GM19452 (cell line): Measurements from ENCODE around the gene DOK5.
A peak's percentile ranks its signal among the peaks of the same experiment; 100 is the strongest.

ENCODE experiments used
- ATAC-seq: cut with Tn5 transposase; IDR thresholded peaks from one replicate; pipeline ENCODE4 v1.9.1; 2021; ENCODE audit not compliant: unreplicated experiment

DOK5 gene

GRCh38 chr20:54640800-54641199, 165.4 kb downstream of the DOK5 start:
- no peak for ATAC-seq

GRCh38 chr20:54642864-54643667, 167.7 kb downstream of the DOK5 start:
- no peak for ATAC-seq

GRCh38 chr20:54643761-54644160, 168.4 kb downstream of the DOK5 start:
- ATAC-seq = no peak

GRCh38 chr20:54645445-54646155, 170.2 kb downstream of the DOK5 start:
- ATAC-seq = no peak

- ATAC-seq = no peak
These were observed 170.7 kb downstream of the DOK5 start for GRCh38 chr20:54646156-54646517.

GRCh38 chr20:54648421-54649142, 173.2 kb downstream of the DOK5 start:
- no peak for ATAC-seq

- ATAC-seq = no peak
These were observed 174.1 kb downstream of the DOK5 start for GRCh38 chr20:54649511-54649962.

- no peak for ATAC-seq
These were observed 174.8 kb downstream of the DOK5 start for GRCh38 chr20:54650052-54650719.

GRCh38 chr20:54651252-54651651, 175.9 kb downstream of the DOK5 start:
- no peak for ATAC-seq

- ATAC-seq = no peak
These were observed 179.1 kb downstream of the DOK5 start for GRCh38 chr20:54654450-54654849.

- ATAC-seq = no peak
These were observed 182.0 kb downstream of the DOK5 start for GRCh38 chr20:54657268-54657826.

GRCh38 chr20:54658525-54658924, 183.1 kb downstream of the DOK5 start:
- ATAC-seq = no peak

- no peak for ATAC-seq
These were observed 185.9 kb downstream of the DOK5 start for GRCh38 chr20:54661265-54661664.

GRCh38 chr20:54661880-54662465, 186.6 kb downstream of the DOK5 start:
- ATAC-seq = no peak

- no peak for ATAC-seq
These were observed 190.4 kb downstream of the DOK5 start for GRCh38 chr20:54665812-54666211.

GRCh38 chr20:54668271-54669039, 193.1 kb downstream of the DOK5 start:
- peak; percentile 71 for ATAC-seq

GRCh38 chr20:54669040-54669363, 193.6 kb downstream of the DOK5 start:
- ATAC-seq = no peak

- ATAC-seq = no peak
These were observed 202.9 kb downstream of the DOK5 start for GRCh38 chr20:54678253-54678652.

- ATAC-seq = no peak
These were observed 205.0 kb downstream of the DOK5 start for GRCh38 chr20:54680439-54680838.
